ENCODE data around the gene GPRC5C.
A peak's percentile ranks its signal among the peaks of the same experiment; 100 is the strongest.

GPRC5C gene

GRCh38 chr17:74459622-74460021 is 27.7 kb downstream of the GPRC5C start:
- H3K36me3 Mint-ChIP-seq (ENCODE audit: low read depth), result no peaks in the 10 kb centered on the region
- no peak overlapping the region for H3K4me3 Mint-ChIP-seq
- no peak overlapping the region for H3K27ac Mint-ChIP-seq
- DNase-seq, result no peak
- peaks cover 26% of the 10 kb centered on the region for H3K4me1 Mint-ChIP-seq (ENCODE audit: low read depth)
- H3K9me3 Mint-ChIP-seq, result no peaks in the 10 kb centered on the region
- H3K27me3 Mint-ChIP-seq, result no peaks in the 10 kb centered on the region

- no peak overlapping the region for H3K27ac Mint-ChIP-seq
- no peaks in the 10 kb centered on the region for H3K27me3 Mint-ChIP-seq
- H3K36me3 Mint-ChIP-seq (ENCODE audit: low read depth), result no peaks in the 10 kb centered on the region
- H3K9me3 Mint-ChIP-seq, result no peaks in the 10 kb centered on the region
- H3K4me1 Mint-ChIP-seq (ENCODE audit: low read depth), result peaks cover 26% of the 10 kb centered on the region
- DNase-seq, result no peak
- H3K4me3 Mint-ChIP-seq, result no peak overlapping the region
These were observed 28.4 kb downstream of the GPRC5C start for GRCh38 chr17:74460241-74460640.

- no peaks in the 10 kb centered on the region for H3K9me3 Mint-ChIP-seq
- no peaks in the 10 kb centered on the region for H3K27me3 Mint-ChIP-seq
- no peak for DNase-seq
- no peak overlapping the region for H3K4me3 Mint-ChIP-seq
- no peak overlapping the region for H3K27ac Mint-ChIP-seq
- H3K4me1 Mint-ChIP-seq (ENCODE audit: low read depth), result peaks cover 26% of the 10 kb centered on the region
- H3K36me3 Mint-ChIP-seq (ENCODE audit: low read depth), result no peaks in the 10 kb centered on the region
These were observed 29.1 kb downstream of the GPRC5C start for GRCh38 chr17:74460996-74461395.

DNA sequence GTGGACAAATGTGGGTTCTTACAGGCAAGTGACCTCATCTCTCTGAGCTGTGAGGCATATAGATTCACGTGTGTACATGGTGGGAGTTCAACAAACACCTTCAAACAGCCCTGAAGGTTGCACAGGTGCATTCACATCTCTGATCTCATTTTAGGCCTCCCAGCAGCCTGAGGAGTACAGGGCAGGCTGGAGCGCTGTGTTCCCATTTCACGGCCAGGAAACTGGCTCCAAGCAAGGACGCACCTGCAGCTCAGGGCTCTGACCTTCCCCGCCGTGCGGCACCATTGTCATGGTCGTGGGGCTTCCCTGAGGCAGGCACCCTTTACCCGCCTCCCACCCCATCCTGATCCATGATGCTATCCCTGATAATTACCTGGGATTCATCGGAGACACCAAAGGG is 29.7 kb downstream of the GPRC5C start:
- Mint-ChIP-seq H3K36me3 (ENCODE audit: low read depth) (no peaks in the 10 kb centered on the region), H3K4me1 (ENCODE audit: low read depth) (peaks cover 27% of the 10 kb centered on the region), H3K9me3 (no peaks in the 10 kb centered on the region), H3K4me3 (no peak overlapping the region), H3K27ac (no peak overlapping the region), H3K27me3 (no peaks in the 10 kb centered on the region)
- DNase-seq, result no peak

GRCh38 chr17:74464730-74465377 is 33.0 kb downstream of the GPRC5C start:
- no peaks in the 10 kb centered on the region for H3K36me3 Mint-ChIP-seq (ENCODE audit: low read depth)
- DNase-seq, result no peak
- no peak overlapping the region for H3K4me3 Mint-ChIP-seq
- H3K27ac Mint-ChIP-seq, result no peak overlapping the region
- H3K4me1 Mint-ChIP-seq (ENCODE audit: low read depth), result peaks cover 37% of the 10 kb centered on the region
- no peaks in the 10 kb centered on the region for H3K9me3 Mint-ChIP-seq
- no peaks in the 10 kb centered on the region for H3K27me3 Mint-ChIP-seq

DNA sequence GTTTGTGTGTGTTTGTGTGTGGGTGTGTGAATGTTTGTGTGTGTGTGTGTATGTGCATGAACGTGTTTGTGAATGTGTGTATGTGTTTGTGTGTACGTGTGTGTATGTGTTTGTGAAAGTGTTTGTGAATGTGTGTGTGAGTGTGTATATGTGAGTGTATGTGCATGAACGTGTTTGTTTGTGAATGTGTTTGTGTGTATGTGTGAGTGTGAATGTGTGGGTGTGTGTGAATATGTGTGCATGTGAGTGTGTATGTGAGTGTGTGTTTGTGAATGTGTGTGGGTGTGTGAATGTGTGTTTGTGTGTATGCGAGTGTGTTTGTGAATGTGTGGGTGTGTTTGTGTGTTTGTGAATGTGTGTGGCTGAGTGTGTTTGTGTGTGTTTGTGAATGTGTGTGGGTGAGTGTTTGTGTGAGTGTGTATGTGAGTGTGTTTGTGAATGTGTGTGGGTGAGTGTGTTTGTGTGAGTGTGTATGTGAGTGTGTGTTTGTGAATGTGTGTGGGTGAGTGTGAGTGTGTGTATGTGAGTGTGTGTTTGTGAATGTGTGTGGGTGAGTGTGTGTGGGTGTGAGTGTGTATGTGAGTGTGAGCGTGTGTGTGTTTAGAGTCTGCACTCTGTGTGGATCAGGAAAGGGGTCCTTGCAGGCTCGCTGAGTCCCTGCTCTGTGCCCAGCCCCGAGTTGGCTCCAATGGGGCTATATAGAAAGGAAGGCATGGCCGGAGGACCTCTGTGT is 33.7 kb downstream of the GPRC5C start:
- Mint-ChIP-seq H3K36me3 (ENCODE audit: low read depth) (no peaks in the 10 kb centered on the region), H3K27me3 (no peaks in the 10 kb centered on the region), H3K27ac (no peak overlapping the region), H3K4me1 (ENCODE audit: low read depth) (peaks cover 42% of the 10 kb centered on the region), H3K9me3 (no peaks in the 10 kb centered on the region), H3K4me3 (no peak overlapping the region)
- no peak for DNase-seq

- no peaks in the 10 kb centered on the region for H3K27me3 Mint-ChIP-seq
These were observed 34.4 kb downstream of the GPRC5C start, which contains the start of gene CD300A for GRCh38 chr17:74466111-74466827. TSS of gene CD300A (plus strand) at chr17:74466634. CDS start at chr17:74466704, 70 bp downstream.

GRCh38 chr17:74466828-74467184 is 34.9 kb downstream of the GPRC5C start:
- no peaks in the 10 kb centered on the region for H3K27me3 Mint-ChIP-seq
- no peak overlapping the region for H3K4me3 Mint-ChIP-seq
- peaks cover 44% of the 10 kb centered on the region for H3K4me1 Mint-ChIP-seq (ENCODE audit: low read depth)
- peak overlapping the region; percentile 55 for H3K27ac Mint-ChIP-seq
- H3K9me3 Mint-ChIP-seq, result no peaks in the 10 kb centered on the region
- no peaks in the 10 kb centered on the region for H3K36me3 Mint-ChIP-seq (ENCODE audit: low read depth)
- no peak for DNase-seq

More at GRCh38 chr17:74466111-74466827, 34.4 kb downstream of the GPRC5C start, which contains the start of gene CD300A:
- H3K4me3 Mint-ChIP-seq, result no peak within 1 kb of the TSS
- H3K9me3 Mint-ChIP-seq, result no peaks in the 10 kb centered on the region
- peaks cover 45% of the 10 kb centered on the region for H3K4me1 Mint-ChIP-seq (ENCODE audit: low read depth)
- DNase-seq, result no peak
- H3K27ac Mint-ChIP-seq, result peak within 1 kb of the TSS; percentile 55
- no peaks in the 10 kb centered on the region for H3K36me3 Mint-ChIP-seq (ENCODE audit: low read depth)

GRCh38 chr17:74467221-74467951 is 35.5 kb downstream of the GPRC5C start:
- H3K36me3 Mint-ChIP-seq (ENCODE audit: low read depth), result no peaks in the 10 kb centered on the region
- H3K27ac Mint-ChIP-seq, result peak overlapping the region; percentile 46
- H3K9me3 Mint-ChIP-seq, result no peaks in the 10 kb centered on the region
- no peak overlapping the region for H3K4me3 Mint-ChIP-seq
- H3K27me3 Mint-ChIP-seq, result no peaks in the 10 kb centered on the region
- H3K4me1 Mint-ChIP-seq (ENCODE audit: low read depth), result peaks cover 42% of the 10 kb centered on the region
- DNase-seq, result no peak

DNA sequence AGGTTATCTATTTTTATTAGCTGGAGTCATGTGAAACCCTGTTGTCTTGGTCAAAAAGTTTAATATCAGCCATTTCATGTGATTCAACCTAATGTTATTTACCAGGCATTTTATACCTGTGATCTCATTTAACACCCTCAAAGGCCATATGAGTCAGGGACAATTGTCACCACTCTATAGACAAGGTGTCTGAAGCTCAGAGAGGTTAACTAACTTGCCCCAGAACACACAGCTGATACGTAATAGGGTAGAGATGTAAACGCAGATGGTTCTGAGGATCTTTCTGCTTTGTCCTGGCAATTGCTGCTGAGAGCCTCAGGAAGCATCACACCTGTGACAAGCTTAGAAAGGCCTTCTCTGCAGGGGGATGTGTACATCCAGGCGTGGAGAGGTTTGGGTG is 39.5 kb downstream of the GPRC5C start:
- H3K9me3 Mint-ChIP-seq, result peaks cover 10% of the 10 kb centered on the region
- no peak overlapping the region for H3K4me3 Mint-ChIP-seq
- no peaks in the 10 kb centered on the region for H3K27me3 Mint-ChIP-seq
- peak overlapping the region; percentile 9 for H3K27ac Mint-ChIP-seq
- H3K4me1 Mint-ChIP-seq (ENCODE audit: low read depth), result peaks cover 49% of the 10 kb centered on the region
- peaks cover 17% of the 10 kb centered on the region for H3K36me3 Mint-ChIP-seq (ENCODE audit: low read depth)
- DNase-seq, result no peak

GRCh38 chr17:74472890-74473289 is 41.0 kb downstream of the GPRC5C start:
- Mint-ChIP-seq H3K27ac (no peak overlapping the region), H3K4me3 (no peak overlapping the region), H3K4me1 (ENCODE audit: low read depth) (peaks cover 43% of the 10 kb centered on the region), H3K9me3 (peaks cover 14% of the 10 kb centered on the region), H3K36me3 (ENCODE audit: low read depth) (peaks cover 19% of the 10 kb centered on the region), H3K27me3 (no peaks in the 10 kb centered on the region)
- no peak for DNase-seq

GRCh38 chr17:74473294-74473693 is 41.4 kb downstream of the GPRC5C start:
- DNase-seq, result no peak
- Mint-ChIP-seq H3K4me1 (ENCODE audit: low read depth) (peaks cover 48% of the 10 kb centered on the region), H3K36me3 (ENCODE audit: low read depth) (peaks cover 20% of the 10 kb centered on the region), H3K9me3 (peaks cover 14% of the 10 kb centered on the region), H3K4me3 (no peak overlapping the region), H3K27ac (no peak overlapping the region), H3K27me3 (no peaks in the 10 kb centered on the region)

- Mint-ChIP-seq H3K27ac (peak overlapping the region; percentile 30), H3K9me3 (peaks cover 14% of the 10 kb centered on the region), H3K36me3 (ENCODE audit: low read depth) (peaks cover 22% of the 10 kb centered on the region), H3K4me1 (ENCODE audit: low read depth) (peaks cover 55% of the 10 kb centered on the region), H3K27me3 (no peaks in the 10 kb centered on the region), H3K4me3 (no peak overlapping the region)
- no peak for DNase-seq
These were observed 42.3 kb downstream of the GPRC5C start for GRCh38 chr17:74474043-74474792.

DNA sequence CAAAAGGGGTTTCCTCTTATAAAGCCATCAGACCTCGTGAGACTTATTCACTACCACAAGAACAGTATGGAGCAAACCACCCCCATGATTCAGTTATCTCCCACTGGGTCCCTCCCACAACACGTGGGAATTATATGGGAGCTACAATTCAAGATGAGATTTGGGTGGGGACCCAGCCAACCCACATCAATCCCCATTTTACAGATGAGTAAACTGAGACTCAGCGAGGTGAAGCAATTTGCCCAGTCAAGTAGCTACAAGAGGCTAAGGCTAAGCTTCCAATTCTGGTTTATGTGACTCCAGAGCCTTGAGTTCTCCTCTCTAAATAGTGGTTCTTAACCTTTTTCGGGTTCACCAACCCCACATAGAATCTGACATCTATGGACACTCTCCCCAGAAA is 43.3 kb downstream of the GPRC5C start:
- Mint-ChIP-seq H3K4me1 (ENCODE audit: low read depth) (peaks cover 58% of the 10 kb centered on the region), H3K27ac (no peak overlapping the region), H3K4me3 (no peak overlapping the region), H3K36me3 (ENCODE audit: low read depth) (peaks cover 22% of the 10 kb centered on the region), H3K9me3 (peaks cover 14% of the 10 kb centered on the region), H3K27me3 (no peaks in the 10 kb centered on the region)
- no peak for DNase-seq
